HUES6 (cell line): ENCODE results near the gene CNTNAP5.

ENCODE experiments used
- H3K27ac ChIP-seq: 2 replicates; pipeline ENCODE4 v1.7.0; 2013; ENCODE audit warnings: low read depth, mild to moderate bottlenecking, low read length, inconsistent platforms
- H3K27me3 ChIP-seq: 2 replicates; pipeline ENCODE4 v1.6.1; 2013; ENCODE audit warnings: low read length; ENCODE audit not compliant: control insufficient read depth, insufficient read depth
- H3K36me3 ChIP-seq: 2 replicates; pipeline ENCODE4 v1.6.1; 2013; ENCODE audit warnings: low read length; ENCODE audit not compliant: control insufficient read depth, insufficient read depth
- H3K4me1 ChIP-seq: 2 replicates; pipeline ENCODE4 v1.6.1; 2013; ENCODE audit warnings: low read length; ENCODE audit not compliant: control insufficient read depth, insufficient read depth
- H3K4me3 ChIP-seq: 2 replicates; pipeline ENCODE4 v1.5.1; 2013; ENCODE audit warnings: low read depth, low read length
- H3K9ac ChIP-seq: one replicate; pipeline ENCODE4 v1.6.1; 2013; ENCODE audit warnings: mild to moderate bottlenecking, low read length
- H3K9me3 ChIP-seq: 2 replicates; pipeline ENCODE4 v1.6.1; 2013; ENCODE audit warnings: low read depth, low read length; ENCODE audit not compliant: control insufficient read depth, insufficient read depth

Gene CNTNAP5

DNA sequence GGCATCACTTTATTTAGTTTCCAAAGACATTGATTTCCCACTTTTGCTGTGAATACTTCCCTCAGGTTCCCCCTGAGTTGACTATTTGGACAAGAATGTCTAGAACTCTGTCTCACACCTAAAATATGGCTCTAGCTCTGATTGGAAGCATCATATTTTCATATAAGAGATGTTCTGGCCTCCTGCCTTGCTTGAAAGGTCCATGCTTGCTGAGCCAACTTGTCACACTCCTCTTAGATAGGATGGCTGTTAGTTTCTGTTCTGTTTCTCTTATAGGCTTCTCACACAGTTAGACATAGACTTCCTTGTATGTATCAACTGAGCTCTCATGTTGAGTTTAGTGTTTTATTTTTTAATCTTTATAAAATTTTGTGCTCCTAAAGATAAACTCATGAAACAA, 87.1 kb downstream of the CNTNAP5 start:
- Histone ChIP-seq H3K9me3 (no peaks in the 10 kb centered on the region), H3K36me3 (no peaks in the 10 kb centered on the region), H3K27ac (no peak overlapping the region), H3K4me1 (peaks cover 5% of the 10 kb centered on the region; the same call in 1 of the 2 replicates), H3K9ac (no peak overlapping the region), H3K27me3 (no peaks in the 10 kb centered on the region), H3K4me3 (no peak overlapping the region)

- peaks cover 5% of the 10 kb centered on the region; the same call in 1 of the 2 replicates for H3K4me1 ChIP-seq
- H3K36me3 ChIP-seq: no peaks in the 10 kb centered on the region
- H3K9me3 ChIP-seq: no peaks in the 10 kb centered on the region
- H3K27me3 ChIP-seq: no peaks in the 10 kb centered on the region
- H3K9ac ChIP-seq: no peak overlapping the region
- no peak overlapping the region for H3K27ac ChIP-seq
- no peak overlapping the region for H3K4me3 ChIP-seq
Observed at GRCh38 chr2:124112966-124113365, 87.9 kb downstream of the CNTNAP5 start.

GRCh38 chr2:124120246-124120645, 95.2 kb downstream of the CNTNAP5 start:
- Histone ChIP-seq H3K9me3 (peaks cover 18% of the 10 kb centered on the region), H3K4me3 (no peak overlapping the region), H3K36me3 (no peaks in the 10 kb centered on the region), H3K4me1 (no peaks in the 10 kb centered on the region), H3K9ac (no peak overlapping the region), H3K27me3 (no peaks in the 10 kb centered on the region), H3K27ac (no peak overlapping the region)

GRCh38 chr2:124121106-124121505, 96.0 kb downstream of the CNTNAP5 start:
- Histone ChIP-seq H3K9ac (no peak overlapping the region), H3K9me3 (peaks cover 18% of the 10 kb centered on the region), H3K27me3 (no peaks in the 10 kb centered on the region), H3K4me1 (no peaks in the 10 kb centered on the region), H3K4me3 (no peak overlapping the region), H3K36me3 (no peaks in the 10 kb centered on the region), H3K27ac (no peak overlapping the region)

- H3K36me3 ChIP-seq: no peaks in the 10 kb centered on the region
- no peak overlapping the region for H3K9ac ChIP-seq
- H3K27me3 ChIP-seq: no peaks in the 10 kb centered on the region
- no peaks in the 10 kb centered on the region for H3K4me1 ChIP-seq
- peaks cover 18% of the 10 kb centered on the region for H3K9me3 ChIP-seq
- H3K4me3 ChIP-seq: no peak overlapping the region
- no peak overlapping the region for H3K27ac ChIP-seq
Observed at GRCh38 chr2:124121760-124122275, 96.7 kb downstream of the CNTNAP5 start.

- H3K27me3 ChIP-seq: no peaks in the 10 kb centered on the region
- peaks cover 18% of the 10 kb centered on the region for H3K9me3 ChIP-seq
- no peak overlapping the region for H3K9ac ChIP-seq
- H3K4me3 ChIP-seq: no peak overlapping the region
- H3K36me3 ChIP-seq: no peaks in the 10 kb centered on the region
- H3K27ac ChIP-seq: no peak overlapping the region
- no peaks in the 10 kb centered on the region for H3K4me1 ChIP-seq
Observed at GRCh38 chr2:124122340-124122739, 97.3 kb downstream of the CNTNAP5 start.

GRCh38 chr2:124131276-124131675, 106.2 kb downstream of the CNTNAP5 start:
- Histone ChIP-seq H3K27me3 (no peaks in the 10 kb centered on the region), H3K9ac (no peak overlapping the region), H3K4me1 (no peaks in the 10 kb centered on the region), H3K4me3 (no peak overlapping the region), H3K36me3 (no peaks in the 10 kb centered on the region), H3K9me3 (no peaks in the 10 kb centered on the region), H3K27ac (no peak overlapping the region)

DNA sequence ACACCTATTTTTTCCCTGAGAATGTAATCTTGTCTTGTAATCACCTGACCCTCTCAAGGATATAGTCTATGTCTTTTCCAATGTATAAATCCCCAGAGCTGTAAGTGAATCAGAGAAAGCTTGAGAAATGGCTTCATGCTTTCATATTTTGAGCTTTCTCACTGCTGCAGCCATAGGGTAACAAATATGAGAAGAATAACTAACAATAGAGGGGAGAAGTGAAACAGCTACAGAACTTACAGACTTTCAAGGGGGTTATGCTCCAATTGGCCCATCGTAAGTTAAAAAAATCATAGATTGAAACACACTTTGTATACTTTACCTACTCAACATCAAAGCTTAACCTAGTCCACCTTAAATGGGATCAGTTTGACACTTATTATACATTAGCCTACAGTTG, 111.0 kb downstream of the CNTNAP5 start:
- H3K9ac ChIP-seq: no peak overlapping the region
- no peak overlapping the region for H3K4me3 ChIP-seq
- H3K27me3 ChIP-seq: no peaks in the 10 kb centered on the region
- H3K36me3 ChIP-seq: no peaks in the 10 kb centered on the region
- no peak overlapping the region for H3K27ac ChIP-seq
- H3K9me3 ChIP-seq: 0 out of 2 replicates have a peak, but pooled peaks cover 4% of the 10 kb centered on the region
- no peaks in the 10 kb centered on the region for H3K4me1 ChIP-seq

DNA sequence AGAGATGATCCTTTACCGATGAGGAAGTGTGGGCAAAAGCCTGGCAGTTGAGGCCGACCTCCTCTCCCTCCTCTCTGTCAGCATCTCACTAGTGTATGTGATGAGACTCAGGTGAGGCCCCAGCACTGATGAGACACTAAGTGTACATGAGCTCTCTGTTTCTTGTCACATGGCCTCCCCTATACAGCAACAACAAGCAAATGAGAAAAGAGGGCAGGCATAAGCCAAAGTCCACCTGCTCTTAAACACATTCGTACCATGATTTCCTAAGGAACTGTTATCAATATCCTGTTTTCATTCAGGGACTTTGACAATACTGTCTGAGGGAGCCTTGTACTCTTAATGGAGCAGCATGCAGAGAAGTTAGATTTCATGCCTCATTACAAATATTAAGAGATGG, 113.0 kb downstream of the CNTNAP5 start:
- Histone ChIP-seq H3K27ac (no peak overlapping the region), H3K4me3 (no peak overlapping the region), H3K9me3 (0 out of 2 replicates have a peak, but pooled peaks cover 4% of the 10 kb centered on the region), H3K4me1 (no peaks in the 10 kb centered on the region), H3K27me3 (no peaks in the 10 kb centered on the region), H3K36me3 (no peaks in the 10 kb centered on the region), H3K9ac (no peak overlapping the region)

- Histone ChIP-seq H3K4me1 (no peaks in the 10 kb centered on the region), H3K9ac (no peak overlapping the region), H3K4me3 (no peak overlapping the region), H3K36me3 (no peaks in the 10 kb centered on the region), H3K27me3 (no peaks in the 10 kb centered on the region; the same call in 1 of the 2 replicates), H3K9me3 (no peaks in the 10 kb centered on the region), H3K27ac (no peak overlapping the region)
Observed at GRCh38 chr2:124145982-124146381, 120.9 kb downstream of the CNTNAP5 start.

GRCh38 chr2:124147552-124147951, 122.5 kb downstream of the CNTNAP5 start:
- Histone ChIP-seq H3K36me3 (no peaks in the 10 kb centered on the region), H3K9me3 (no peaks in the 10 kb centered on the region), H3K9ac (no peak overlapping the region), H3K4me3 (no peak overlapping the region), H3K4me1 (no peaks in the 10 kb centered on the region), H3K27me3 (no peaks in the 10 kb centered on the region; the same call in 1 of the 2 replicates), H3K27ac (no peak overlapping the region)

DNA sequence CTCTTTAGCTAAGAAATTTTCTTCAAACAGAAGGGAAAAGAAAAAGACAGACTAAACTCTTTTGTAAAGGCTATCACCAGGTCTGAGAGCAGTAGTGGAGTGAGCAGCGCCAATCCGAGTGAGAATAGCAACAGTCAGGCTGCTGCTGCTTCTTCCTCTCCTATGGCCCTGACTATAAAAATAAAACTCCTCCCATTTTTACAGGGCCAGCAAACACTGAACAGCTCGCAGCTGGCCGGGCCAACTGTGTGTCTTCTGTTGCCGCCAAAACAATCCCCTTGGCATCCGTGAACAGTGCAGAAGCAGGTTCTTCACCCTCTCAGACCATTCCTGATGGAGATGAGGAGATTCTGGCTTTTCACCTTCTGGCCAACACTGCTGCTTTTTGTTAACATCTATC, 124.5 kb downstream of the CNTNAP5 start:
- H3K36me3 ChIP-seq: no peaks in the 10 kb centered on the region
- H3K27me3 ChIP-seq: no peaks in the 10 kb centered on the region; the same call in 1 of the 2 replicates
- H3K27ac ChIP-seq: no peak overlapping the region
- no peaks in the 10 kb centered on the region for H3K4me1 ChIP-seq
- no peak overlapping the region for H3K4me3 ChIP-seq
- no peaks in the 10 kb centered on the region for H3K9me3 ChIP-seq
- no peak overlapping the region for H3K9ac ChIP-seq
